ENCODE data around the gene TAOK1.

- no peak for TF ChIP-seq GATA3 (IDR thresholded peaks at IDR 0.05; ENCODE audit: low read depth, low read length)
- no peak for TF ChIP-seq GATA2 (IDR thresholded peaks at IDR 0.05; ENCODE audit: low read depth, low read length)
These were observed 93.3 kb downstream of the TAOK1 start for GRCh38 chr17:29483503-29483902.

Data from SH-SY5Y (cell line).